ENCODE results near the gene PPRC1. TPM values are rescaled to one million over a fixed set of nuclear protein-coding genes. Genes with fewer than 3 reads are reported as not detected.

The PPRC1 gene
- total and polyA plus RNA-seq, 2 donors (not counting 1 experiment from before 2014, with no cell fraction given): 23.3 to 36.3 TPM

DNA sequence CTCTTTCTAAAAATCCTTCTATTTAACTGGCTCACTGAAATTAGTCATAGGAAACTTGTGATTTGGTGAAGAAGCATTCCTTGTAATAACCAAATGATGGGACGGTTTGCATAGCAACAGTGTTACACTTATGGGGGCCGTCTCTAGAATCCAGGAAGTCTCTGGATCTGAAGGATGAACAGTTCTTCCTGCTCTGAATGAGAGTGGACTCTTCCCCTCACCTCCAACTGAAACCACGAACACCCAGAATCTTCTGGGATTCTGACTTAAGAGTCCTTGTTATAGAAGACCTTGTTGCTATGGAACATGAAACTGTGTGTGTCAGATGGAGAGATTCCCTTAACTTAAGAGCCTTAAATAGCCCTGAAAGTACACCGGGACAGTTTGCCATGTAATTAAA is 42.6 kb downstream of the PPRC1 start:
- Histone ChIP-seq H3K9me3 (ENCODE audit: control extremely low read depth in 1 of 3, control insufficient read depth in 2 of 3, insufficient read depth in 1 of 3, low read length in 2 of 3) (no peaks in the 10 kb centered on the region), H3K4me3 (ENCODE audit: control extremely low read depth in 1 of 5, extremely low read depth in 1 of 5, insufficient read depth in 1 of 5, low read depth in 2 of 5, low read length in 4 of 5) (no peak overlapping the region), H3K9ac (ENCODE audit: low read length) (no peak overlapping the region), H3K4me1 (ENCODE audit: control insufficient read depth in 2 of 2, insufficient read depth in 2 of 2, low read length in 2 of 2) (no peaks in the 10 kb centered on the region), H2AFZ (ENCODE audit: insufficient read depth, low read depth, low read length, poor library complexity, severe bottlenecking) (no peak overlapping the region), H3K79me2 (ENCODE audit: control insufficient read depth, insufficient read depth, low read length) (no peaks in the 10 kb centered on the region), H3K36me3 (replicated peaks in 1 of 2; ENCODE audit: control extremely low read depth in 1 of 2, control insufficient read depth in 1 of 2, extremely low read depth in 1 of 2, insufficient read depth in 2 of 2, low read length in 1 of 2) (no peaks in the 10 kb centered on the region), H3K4me2 (replicated peaks; ENCODE audit: low read depth, low read length, poor library complexity, severe bottlenecking) (no peak overlapping the region), H4K20me1 (ENCODE audit: control insufficient read depth, insufficient read depth, low read length, poor library complexity, severe bottlenecking) (no peaks in the 10 kb centered on the region), H3K27me3 (replicated peaks in 1 of 4; ENCODE audit: control extremely low read depth in 1 of 4, control insufficient read depth in 3 of 4, insufficient read depth in 4 of 4, low read length in 3 of 4) (peaks cover 0 to 4% (median 0%) of the 10 kb centered on the region in 4 experiments), H3K27ac (ENCODE audit: low read length in 2 of 2) (no peak overlapping the region)
- CTCF ChIA-PET: no interaction called here
- intact Hi-C loops (cut with micrococcal nuclease): no loop called here
- DNase-seq (no peak), ATAC-seq (ENCODE audit: low read depth) (no peak)
- H3K9me3 Mint-ChIP-seq (ENCODE audit: insufficient read depth): no peaks in the 10 kb centered on the region
- peaks cover 12% of the 10 kb centered on the region for H3K27me3 Mint-ChIP-seq
- no CpG with 5 or more reads among the region's 4 CpGs for WGBS (ENCODE audit: insufficient coverage)
- TF ChIP-seq, protein P1, sequence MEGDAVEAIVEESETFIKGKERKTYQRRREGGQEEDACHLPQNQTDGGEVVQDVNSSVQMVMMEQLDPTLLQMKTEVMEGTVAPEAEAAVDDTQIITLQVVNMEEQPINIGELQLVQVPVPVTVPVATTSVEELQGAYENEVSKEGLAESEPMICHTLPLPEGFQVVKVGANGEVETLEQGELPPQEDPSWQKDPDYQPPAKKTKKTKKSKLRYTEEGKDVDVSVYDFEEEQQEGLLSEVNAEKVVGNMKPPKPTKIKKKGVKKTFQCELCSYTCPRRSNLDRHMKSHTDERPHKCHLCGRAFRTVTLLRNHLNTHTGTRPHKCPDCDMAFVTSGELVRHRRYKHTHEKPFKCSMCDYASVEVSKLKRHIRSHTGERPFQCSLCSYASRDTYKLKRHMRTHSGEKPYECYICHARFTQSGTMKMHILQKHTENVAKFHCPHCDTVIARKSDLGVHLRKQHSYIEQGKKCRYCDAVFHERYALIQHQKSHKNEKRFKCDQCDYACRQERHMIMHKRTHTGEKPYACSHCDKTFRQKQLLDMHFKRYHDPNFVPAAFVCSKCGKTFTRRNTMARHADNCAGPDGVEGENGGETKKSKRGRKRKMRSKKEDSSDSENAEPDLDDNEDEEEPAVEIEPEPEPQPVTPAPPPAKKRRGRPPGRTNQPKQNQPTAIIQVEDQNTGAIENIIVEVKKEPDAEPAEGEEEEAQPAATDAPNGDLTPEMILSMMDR (IDR thresholded peaks at IDR 0.05): no peak
- TF ChIP-seq EZH2 (IDR thresholded peaks at IDR 0.05; ENCODE audit: borderline replicate concordance, insufficient read depth, low read depth, low read length, poor library complexity, severe bottlenecking): no peak
- H3K27ac Mint-ChIP-seq: no peak overlapping the region
- POLR2A ChIA-PET: no interaction called here
- no peaks in the 10 kb centered on the region for H3K4me1 Mint-ChIP-seq
- H3K4me3 Mint-ChIP-seq: no peak overlapping the region

DNA sequence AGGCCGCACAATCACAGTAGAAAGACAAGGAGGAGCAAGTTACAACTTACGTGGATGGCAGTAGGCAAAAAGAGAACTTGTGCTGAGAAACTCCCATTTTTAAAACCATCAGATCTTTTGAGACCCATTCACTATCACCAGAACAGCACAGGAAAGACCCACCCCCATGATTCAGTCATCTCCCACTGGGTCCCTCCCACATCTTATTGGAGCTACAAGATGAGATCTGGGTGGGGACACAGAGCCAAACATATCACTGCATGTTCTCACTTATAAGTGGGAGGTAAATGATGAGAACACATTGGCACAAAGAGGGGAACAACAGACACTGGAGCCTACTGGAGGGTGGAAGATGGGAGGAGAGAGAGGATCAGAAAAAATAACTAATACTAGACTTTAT is 51.8 kb downstream of the PPRC1 start:
- Histone ChIP-seq H3K36me3 (replicated peaks in 1 of 2; ENCODE audit: control extremely low read depth in 1 of 2, control insufficient read depth in 1 of 2, extremely low read depth in 1 of 2, insufficient read depth in 2 of 2, low read length in 1 of 2) (no peaks in the 10 kb centered on the region), H3K4me3 (ENCODE audit: control extremely low read depth in 1 of 5, extremely low read depth in 1 of 5, insufficient read depth in 1 of 5, low read depth in 2 of 5, low read length in 4 of 5) (no peak overlapping the region), H3K79me2 (ENCODE audit: control insufficient read depth, insufficient read depth, low read length) (no peaks in the 10 kb centered on the region), H4K20me1 (ENCODE audit: control insufficient read depth, insufficient read depth, low read length, poor library complexity, severe bottlenecking) (no peaks in the 10 kb centered on the region), H3K4me2 (replicated peaks; ENCODE audit: low read depth, low read length, poor library complexity, severe bottlenecking) (no peak overlapping the region), H2AFZ (ENCODE audit: insufficient read depth, low read depth, low read length, poor library complexity, severe bottlenecking) (no peak overlapping the region), H3K9ac (ENCODE audit: low read length) (no peak overlapping the region), H3K27me3 (replicated peaks in 1 of 4; ENCODE audit: control extremely low read depth in 1 of 4, control insufficient read depth in 3 of 4, insufficient read depth in 4 of 4, low read length in 3 of 4) (no peaks in the 10 kb centered on the region), H3K27ac (ENCODE audit: low read length in 2 of 2) (no peak overlapping the region), H3K4me1 (ENCODE audit: control insufficient read depth in 2 of 2, insufficient read depth in 2 of 2, low read length in 2 of 2) (peaks cover 0 to 7% of the 10 kb centered on the region in 2 donors), H3K9me3 (ENCODE audit: control extremely low read depth in 1 of 3, control insufficient read depth in 2 of 3, insufficient read depth in 1 of 3, low read length in 2 of 3) (peaks cover 0 to 1% (median 0%) of the 10 kb centered on the region in 3 donors)
- POLR2A ChIA-PET: no interaction called here
- H3K27me3 Mint-ChIP-seq: peaks cover 4% of the 10 kb centered on the region
- TF ChIP-seq EZH2 (IDR thresholded peaks at IDR 0.05; ENCODE audit: borderline replicate concordance, insufficient read depth, low read depth, low read length, poor library complexity, severe bottlenecking): no peak
- TF ChIP-seq, protein P1 (IDR thresholded peaks at IDR 0.05): no peak
- H3K27ac Mint-ChIP-seq: no peak overlapping the region
- DNase-seq (no peak), ATAC-seq (ENCODE audit: low read depth) (no peak)
- no peaks in the 10 kb centered on the region for H3K9me3 Mint-ChIP-seq (ENCODE audit: insufficient read depth)
- intact Hi-C loops (cut with micrococcal nuclease): no loop called here
- no peak overlapping the region for H3K4me3 Mint-ChIP-seq
- CTCF ChIA-PET: interaction anchor here (2.5 kb wide), 1 partner anchor 15 kb away, joined by 10 read pairs; no protein-coding TSS in a partner anchor
- WGBS (ENCODE audit: insufficient coverage): 90% methylated on average over 2 of the region's 2 CpGs
- H3K4me1 Mint-ChIP-seq: peaks cover 9% of the 10 kb centered on the region
